Islet precursor cell (in vitro differentiated cells): ENCODE measurements around the gene ZMYND8.
"Not testable (repeated sequence)": the region's sequence is repeated elsewhere in the genome, so short reads cannot be mapped to it uniquely, and the experiment has no call there.

Experiments used
- DNase-seq: peaks from one replicate; pipeline ENCODE4 v3.0.0-alpha.2; 2018

Gene ZMYND8

DNA sequence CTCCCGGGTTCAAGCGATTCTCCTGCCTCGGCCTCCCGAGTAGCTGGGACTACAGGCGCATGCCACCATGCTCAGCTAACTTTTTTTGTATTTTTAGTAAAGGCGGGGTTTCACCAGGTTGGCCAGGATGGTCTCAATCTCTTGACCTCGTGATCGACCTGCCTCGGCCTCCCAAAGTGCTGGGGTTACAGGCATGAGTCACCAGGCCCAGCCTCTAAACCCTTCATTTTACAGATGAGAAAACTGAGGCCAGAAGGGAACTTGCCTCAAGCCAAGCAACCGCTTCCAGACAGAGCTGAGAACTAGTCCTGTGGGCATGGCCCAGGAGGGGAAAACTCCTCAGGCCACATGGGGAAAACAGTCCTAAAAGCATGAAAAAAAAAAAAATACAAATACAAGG, 47.1 kb downstream of the ZMYND8 start:
- DNase-seq: no peak

DNA sequence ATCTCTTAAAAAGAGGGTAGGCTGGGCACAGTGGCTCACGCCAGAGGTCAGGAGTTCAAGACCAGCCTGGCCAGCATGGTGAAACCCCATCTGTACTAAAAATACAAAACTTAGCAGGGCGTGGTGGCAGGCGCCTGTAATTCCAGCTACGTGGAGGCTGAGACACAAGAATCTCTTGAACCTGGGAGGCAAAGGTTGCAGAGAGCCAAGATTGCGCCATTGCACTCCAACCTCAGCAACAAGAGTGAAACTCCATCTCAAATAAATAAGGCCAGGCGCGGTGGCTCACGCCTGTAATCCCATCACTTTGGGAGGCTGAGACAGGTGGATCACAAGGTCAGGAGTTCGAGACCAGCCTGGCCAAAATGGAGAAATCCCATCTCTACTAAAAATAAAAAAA, 48.9 kb downstream of the ZMYND8 start:
- not testable (repeated sequence) for DNase-seq

DNA sequence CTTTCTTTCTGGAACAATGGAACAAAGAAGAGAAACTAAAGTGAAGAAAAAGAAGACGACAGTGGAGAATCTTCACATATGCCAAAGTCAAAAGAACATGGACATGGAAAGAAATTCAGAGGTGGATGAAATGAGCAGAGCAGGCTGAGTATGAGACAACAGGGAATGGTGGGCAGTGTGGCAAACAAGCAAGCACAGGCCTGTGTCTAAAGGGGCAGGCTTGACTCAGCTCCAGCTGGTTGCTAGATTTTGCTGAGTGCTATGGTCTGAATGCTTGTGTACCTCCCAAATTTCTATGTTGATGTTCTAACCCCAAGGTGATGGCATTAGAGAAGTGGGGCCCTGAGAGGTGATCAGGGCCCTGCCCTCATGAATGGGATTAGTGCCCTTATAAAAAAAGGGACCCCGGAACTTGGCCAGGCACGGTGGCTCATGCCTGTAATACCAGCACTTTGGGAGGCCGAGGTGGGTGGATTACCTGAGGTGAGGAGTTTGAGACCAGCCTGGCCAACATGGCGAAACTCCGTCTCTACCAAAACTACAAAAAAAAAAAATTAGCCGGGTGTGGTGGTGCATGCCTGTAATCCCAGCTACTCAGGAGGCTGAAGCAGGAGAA, 49.6 kb downstream of the ZMYND8 start:
- no peak for DNase-seq

DNA sequence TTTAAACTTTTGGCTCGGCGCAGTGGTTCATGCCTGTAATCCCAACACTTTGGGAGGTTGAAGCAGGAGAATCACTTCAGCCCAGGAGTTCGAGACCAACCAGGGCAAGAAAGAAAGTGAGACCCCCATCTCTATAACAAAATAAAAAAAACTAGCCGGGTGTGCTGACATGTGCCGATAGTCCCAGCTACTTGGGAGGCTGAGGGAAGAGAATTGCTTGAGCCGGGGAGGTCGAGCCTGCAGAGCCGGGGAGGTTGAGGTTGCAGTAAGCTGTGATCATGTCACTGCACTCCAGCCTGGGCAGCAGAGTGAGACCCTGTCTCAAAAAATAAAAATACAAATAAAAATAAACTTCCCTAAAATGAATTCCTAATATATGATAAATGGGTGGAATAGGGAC, 50.4 kb downstream of the ZMYND8 start:
- DNase-seq: no peak

DNA sequence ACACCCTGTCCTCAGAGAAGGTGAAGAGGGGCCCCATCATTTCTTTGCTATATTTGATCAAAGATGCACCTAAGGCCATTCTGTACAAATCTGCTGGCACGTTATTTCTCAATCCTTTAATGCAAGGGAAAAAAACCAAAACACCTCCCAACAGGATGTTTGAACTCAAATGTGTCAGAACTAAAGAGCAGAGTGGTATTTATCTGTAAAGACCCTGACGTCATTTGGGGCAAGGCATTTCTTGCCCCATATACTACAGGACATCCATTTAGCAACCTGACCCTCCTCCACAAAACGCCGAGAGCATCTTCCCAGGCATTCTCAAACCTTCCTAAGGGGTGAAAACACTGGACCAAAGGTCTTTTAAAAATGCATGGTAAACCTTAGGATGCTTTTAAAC, 50.8 kb downstream of the ZMYND8 start:
- DNase-seq: no peak

DNA sequence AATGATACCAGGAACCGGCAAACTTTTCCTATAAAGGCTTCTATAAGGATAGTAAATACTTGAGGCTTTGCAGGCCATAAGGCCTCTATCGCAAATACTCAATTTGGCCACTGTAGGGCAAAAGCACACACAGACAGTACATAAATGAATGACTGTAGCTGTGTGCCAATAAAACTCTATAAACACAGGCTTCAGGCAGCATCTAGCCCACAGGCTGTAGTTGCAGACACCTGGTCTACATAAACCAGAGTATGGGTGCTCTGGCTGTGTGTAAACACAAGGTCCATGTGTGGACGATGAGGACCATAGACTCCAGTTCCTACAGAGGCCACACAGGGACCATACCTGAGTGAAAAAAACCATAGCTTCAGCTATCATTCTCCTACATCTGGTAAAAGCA, 52.2 kb downstream of the ZMYND8 start:
- no peak for DNase-seq

DNA sequence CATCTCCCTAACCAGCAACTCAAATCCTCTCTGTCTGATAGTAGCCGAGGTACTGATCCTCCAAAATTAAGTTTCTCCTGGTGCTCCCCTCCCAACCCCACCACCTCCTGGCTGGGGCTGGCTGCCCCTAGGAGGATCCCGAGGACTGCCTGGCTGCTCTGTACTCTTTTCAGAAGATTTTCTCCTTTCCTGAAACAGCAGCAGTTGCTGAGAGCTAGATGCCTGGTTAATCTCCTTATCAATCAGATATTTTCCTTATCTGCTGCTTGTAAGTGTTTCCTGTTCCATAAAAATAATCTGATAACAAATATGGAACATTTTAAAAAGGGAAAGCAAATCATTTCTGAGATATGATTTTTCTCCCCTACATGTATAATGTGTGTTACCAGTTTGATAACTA, 52.8 kb downstream of the ZMYND8 start:
- no peak for DNase-seq

DNA sequence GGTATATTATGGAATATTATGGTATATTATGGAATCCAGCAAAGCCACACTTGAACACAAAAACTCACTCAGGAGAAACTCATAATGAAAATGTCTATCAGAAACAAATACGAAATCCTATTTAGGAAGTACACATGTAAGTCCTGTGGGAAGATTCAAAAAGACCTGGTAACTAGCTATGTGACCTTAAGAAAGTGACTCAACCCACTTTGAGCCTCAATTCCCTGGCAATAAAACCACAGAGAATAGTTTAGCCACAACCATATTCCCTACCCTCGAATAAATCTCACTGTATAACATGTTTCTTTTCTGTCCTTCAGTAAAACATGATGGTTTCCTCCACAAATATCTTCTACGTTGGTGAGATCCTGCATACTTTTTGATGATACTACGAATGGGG, 56.4 kb downstream of the ZMYND8 start:
- no peak for DNase-seq

DNA sequence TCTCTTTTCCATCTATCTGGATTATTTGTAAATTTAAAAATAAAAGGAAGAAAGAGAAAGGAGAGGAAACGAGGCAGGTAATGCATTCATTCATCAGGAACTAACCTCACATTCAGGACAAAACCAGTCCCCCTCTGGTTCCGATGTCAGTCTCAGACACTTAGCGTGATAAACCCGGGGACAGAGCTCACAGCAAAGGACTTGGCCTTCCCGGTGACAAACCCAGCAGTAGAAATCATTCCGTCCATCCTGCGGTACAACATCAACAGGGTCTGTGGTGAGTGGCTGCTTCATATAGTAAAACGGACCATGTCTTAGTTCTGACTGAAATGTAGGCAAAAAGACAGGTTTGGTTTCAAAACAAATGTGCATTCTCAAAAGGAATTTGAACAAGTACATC, 57.9 kb downstream of the ZMYND8 start:
- no peak for DNase-seq

DNA sequence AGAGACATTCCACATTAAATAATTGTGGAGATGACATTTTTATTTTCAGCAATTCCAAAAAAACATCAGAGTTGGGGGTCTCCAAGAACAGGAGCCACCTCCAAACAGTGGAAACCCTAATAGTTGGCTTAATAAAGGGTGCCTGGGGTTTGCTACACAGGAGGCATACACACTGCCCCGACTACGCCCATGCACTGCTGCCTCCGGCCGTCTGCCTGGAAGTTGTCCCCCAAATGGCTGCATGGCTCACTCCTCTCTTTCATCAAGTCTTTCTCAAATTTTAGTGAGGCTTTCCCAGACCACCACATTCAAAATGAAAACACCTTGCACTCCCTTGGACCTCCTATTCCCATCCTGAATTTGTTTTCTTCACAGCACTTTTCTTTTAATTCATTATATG, 58.8 kb downstream of the ZMYND8 start:
- no peak for DNase-seq

DNA sequence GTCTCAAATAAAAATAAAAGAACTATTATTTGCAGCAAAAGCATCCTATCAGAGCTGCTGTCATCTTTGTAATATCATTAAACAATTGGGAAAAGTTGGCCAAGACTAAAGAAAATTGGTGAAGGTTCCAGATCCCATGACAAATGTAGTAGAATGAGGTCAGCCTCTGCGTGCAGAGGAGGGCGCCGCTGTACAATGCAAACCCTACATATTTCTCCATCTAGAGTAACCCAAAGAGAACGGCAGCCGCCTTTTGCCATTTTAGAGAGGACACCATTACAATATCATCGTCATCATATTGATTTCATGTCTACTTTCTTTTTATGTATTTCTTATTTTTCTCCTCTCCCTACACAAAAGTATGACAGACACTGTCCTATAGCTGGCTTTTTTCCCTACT, 59.5 kb downstream of the ZMYND8 start:
- no peak for DNase-seq

DNA sequence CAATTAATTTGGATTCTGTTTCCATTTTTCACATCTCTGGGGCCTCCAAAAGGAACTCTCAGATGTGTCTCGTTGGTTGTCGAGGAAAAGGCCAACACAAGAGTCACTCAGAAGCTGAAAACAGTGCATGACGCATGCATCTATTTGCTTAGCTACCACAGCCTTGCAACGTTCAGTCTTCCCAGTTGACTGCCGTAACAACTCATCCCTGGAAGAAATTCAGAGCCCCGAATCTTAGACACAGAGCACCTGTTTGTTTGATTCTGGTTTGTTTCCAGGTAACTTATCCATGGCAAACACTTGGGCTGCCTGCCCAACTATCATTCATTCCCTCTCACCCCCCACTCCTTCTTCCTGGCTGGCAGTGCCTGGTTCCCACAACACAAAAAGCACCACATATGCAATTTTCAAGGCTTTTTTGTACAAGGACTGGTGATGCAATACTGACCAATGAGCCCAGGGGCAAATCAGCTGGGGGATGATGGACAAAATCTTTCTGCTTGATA, 60.5 kb downstream of the ZMYND8 start:
- no peak for DNase-seq

DNA sequence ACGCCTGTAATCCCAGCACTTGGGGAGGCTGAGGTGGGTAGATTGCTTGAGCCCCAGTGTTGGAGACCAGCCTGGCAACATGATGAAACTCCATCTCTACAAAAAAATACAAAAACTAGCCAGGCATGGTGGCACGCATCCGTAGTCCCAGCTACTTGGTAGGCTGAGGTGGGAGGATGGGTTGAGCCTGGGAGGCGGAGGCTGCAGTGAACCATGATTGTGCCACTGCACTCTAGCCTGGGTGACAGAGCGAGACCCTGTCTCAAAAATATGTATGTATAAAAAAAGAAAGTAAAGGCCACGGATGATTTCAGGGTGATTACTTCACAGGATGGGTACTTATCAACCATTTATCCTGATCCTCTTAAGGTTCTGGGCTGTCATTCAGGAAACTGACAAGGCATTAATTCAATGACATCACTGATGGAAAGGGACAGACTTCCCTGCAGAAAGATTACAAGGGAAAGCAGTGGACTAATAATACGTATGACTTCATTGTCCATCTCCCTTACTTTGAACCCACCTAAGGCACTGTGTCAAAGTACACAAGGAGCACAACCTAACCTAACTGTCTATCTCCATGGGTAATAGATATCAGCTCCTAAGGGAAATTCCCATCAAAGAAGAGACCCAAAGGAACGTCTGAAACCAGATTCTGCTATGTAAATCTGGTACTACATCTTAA, 61.2 kb downstream of the ZMYND8 start:
- DNase-seq: no peak

DNA sequence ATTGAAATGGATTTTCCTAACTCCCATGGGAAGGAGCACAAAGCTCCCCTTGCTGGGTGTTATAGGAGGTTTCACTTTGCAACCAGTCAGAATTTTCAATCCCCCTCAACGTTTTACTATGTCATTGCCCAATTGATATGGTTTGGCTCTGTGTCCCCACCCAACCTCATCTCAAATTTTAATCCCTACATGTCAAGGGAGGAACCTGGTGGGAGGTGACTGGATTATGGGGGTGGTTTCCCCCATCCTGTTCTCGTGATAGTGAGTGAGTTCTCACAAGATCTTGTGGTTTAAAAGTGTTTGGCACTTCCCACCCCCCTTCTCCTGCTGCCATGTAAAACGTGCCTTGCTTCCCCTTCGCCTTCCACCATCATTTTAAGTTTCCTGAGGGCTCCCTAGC, 62.9 kb downstream of the ZMYND8 start:
- no peak for DNase-seq

DNA sequence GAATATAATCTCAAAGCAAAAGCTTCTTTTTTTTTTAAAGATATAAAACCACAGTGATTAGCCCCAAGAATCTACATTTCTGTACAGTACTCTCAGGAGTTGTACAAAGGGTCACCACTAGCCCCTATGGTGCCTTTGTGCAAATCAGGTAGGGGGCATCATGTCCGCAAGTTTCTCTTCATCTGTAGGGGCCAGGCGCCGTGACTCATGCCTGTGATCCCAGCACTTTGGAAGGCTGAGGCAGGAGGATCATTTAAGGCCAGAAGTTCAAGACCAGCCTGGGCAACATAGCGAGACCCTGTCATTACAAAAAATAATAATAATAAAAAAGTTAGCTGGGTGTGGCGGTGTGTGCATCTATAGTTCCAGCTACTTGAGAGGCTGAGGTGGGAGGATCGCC, 63.9 kb downstream of the ZMYND8 start:
- DNase-seq: no peak

DNA sequence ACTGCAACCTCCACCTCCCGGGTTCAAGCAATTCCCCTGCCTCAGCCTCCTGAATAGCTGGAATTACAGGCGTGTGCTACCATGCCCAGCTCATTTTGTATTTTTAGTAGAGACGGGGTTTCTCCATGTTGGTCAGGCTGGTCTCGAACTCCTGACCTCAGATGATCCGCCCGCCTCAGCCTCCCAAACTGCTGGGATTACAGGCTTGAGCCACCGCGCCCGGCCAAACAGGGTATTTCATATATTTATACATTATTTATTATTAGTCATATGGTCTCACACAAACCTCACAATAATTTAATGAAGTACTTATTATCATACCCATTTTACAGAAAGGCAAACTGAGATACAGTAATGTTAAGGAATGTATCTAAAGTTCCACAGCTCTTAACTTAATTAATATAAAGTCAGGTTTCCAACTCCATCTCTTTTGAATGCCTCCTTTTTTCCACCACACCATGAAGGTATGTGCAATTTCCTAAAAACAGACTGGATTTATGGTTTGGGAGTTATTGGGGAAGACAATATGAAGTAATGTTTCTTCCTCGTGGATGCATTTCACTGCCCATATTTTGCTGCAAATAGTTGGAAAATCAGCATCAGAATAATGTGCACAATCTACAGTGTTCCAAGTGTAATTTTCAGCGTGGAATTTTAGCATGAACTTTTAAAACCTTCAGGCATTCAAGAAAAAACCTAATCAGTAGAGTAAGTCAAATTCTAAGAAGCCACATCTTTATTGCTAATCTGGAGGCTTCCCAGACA, 65.7 kb downstream of the ZMYND8 start:
- DNase-seq: no peak

DNA sequence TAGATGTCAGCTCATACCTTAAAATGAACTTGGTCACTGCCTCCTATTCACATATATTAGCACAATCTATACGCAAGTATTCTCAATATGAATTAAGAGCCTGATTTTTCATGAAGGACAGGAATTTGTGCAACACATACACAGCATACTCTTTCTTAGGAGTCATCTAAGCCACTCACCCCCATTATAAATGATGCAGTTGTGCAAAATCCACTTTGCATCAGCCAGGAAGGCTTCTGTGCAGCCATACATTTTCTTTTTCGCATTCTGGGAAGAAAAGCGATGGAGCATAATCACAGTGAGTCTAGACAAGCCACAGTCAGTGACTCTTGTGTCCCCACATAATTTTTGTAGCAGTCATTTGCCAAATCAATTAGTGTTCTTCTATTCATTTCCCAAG, 66.5 kb downstream of the ZMYND8 start:
- no peak for DNase-seq

DNA sequence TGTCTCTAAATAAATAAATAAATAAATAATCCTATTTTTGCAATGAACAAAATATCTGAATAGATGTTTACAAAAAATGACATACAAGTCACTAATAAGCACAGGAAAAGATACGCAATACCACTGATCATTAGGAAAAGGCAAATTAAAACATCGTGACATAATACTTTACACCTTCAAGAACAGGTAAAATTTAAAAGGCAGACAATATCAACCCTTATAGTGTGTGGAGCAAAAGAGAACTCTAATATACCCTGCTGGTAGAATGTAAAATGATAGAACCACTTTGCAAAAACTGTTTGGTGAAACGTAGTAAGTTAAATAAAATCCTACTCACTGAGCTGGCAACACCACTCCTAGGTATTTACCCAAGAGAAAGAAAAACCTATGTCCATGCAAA, 67.4 kb downstream of the ZMYND8 start:
- no peak for DNase-seq

DNA sequence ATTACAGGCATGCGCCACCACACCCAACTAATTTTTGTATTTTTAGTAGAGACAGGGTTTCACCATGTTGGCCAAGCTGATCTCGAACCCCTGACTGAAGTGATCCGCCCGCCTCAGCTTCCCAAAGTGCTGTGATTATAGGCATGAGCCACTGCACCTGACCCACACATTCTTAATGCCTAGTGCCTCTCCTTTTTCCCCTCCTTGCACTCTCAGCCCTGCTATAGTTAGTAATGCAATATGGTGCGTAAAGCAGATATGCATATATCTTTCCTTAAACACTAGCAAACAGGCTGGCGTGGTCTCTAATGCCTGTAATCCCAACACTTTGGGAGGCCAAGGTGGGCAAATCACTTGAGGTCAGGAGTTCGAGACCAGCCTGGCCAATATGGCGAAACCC, 68.0 kb downstream of the ZMYND8 start:
- not testable (repeated sequence) for DNase-seq

DNA sequence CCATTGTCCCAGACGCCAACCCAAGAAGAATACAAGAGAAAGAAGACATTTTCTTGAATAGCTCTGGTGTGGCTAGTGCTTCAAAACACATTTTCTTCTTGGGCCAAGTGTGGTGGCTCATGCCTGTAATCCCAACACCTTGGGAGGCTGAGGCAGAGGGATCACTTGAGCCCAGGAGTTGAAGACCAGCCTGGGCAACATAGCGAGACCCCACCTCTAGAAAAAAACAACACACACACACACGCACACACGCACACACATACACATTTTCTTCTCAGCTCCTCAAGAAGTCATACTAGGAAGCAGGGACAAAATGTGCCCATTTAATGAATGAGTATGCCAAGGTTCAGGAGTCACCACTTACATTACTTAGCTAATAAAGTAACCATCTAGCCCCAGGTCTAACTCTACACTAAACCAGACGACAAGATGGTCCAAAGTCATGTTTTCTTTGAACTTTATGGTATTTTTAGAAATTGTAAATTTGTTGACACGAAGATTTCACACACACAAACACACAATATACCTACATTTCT, 68.8 kb downstream of the ZMYND8 start:
- no peak for DNase-seq

DNA sequence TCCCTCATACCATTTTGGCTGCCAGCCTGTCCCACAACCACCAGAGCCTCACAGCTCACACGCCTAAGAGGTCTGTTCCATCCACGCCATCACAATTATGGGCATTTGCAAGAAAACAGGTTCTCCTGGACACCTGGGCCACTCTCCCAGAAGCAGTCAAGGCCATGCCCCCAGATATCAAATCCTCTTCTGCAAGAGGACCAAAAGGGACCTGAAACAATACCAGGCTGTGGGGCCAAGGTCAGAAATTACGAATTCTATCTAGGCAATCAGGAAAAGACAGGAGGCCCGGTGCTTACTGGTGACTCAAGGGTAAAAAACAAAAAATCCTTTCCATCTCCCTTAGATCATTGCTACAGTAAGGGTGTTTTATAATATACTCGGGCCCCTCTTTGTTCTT, 69.8 kb downstream of the ZMYND8 start:
- DNase-seq: no peak

DNA sequence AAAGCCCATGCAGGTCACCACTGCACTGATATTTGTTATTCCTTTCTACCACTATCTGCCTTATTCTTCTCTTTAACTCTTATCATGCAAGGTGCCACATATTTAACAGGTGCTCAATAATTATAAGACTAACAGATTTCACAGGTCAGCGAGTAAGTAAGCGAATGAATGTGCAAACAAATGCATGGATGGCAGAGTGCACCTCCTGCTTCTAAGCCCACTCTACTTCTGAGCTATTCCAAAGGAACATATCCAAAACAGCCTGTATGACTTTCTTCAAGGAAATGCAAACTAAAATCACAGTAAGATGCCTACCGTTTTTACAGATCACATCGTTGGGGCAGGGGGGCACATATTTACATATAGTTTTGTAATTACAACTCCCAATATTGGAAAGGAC, 71.3 kb downstream of the ZMYND8 start:
- DNase-seq: no peak

DNA sequence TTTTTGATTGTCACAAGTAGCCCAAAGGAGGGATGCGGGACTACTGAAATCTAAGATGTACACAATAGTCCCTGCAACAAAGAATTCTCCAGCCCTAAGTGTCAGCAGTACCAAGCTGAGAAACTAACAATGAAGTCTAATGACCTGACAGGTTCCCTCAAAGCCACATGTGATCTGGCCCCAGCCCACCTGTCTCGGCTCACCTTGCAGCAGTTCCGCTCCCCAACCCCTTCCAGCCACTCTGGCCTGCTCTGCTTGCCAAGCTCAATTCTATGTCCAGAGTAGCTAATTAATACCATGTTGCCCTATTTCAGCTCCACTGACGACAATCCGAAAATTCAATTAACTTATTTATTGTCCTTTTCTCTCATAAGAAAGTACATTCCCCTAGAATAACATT, 72.1 kb downstream of the ZMYND8 start:
- DNase-seq: no peak

DNA sequence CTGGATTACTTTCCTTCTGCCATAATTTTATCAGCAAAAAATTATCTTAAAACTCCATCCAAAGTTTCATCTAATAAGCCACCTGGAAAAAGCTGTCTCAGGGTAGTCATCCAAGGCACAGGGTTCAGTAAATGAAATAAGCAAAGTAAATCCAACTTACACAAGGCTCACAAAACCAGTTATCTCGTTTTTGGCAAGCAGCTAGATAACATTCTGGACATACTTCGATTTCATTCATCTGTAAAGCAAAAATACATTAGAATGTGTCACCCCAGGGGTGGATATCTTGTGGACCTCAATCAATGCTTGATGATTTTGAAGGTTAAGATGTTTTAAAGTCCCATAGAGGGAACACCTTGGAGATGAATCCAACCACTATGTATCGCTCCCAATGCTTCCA, 73.1 kb downstream of the ZMYND8 start:
- DNase-seq: no peak
